COLO668 (cell line): ENCODE results near the gene MMP7.

ENCODE experiments used
- DNase-seq: peaks from one replicate; lab custom pipeline; 2025; ENCODE audit not compliant: unreplicated experiment; lab: John Stamatoyannopoulos, UW

Gene MMP7

GRCh38 chr11:102530558-102530957 is at the start of gene MMP7:
Gene MMP7, minus strand, starts transcription at chr11:102530747. Its CDS starts 47 bp downstream, at chr11:102530700.
- DNase-seq: no peak

- no peak for DNase-seq
Observed at GRCh38 chr11:102577723-102578122, 47.2 kb upstream of the MMP7 start.

- no peak for DNase-seq
Observed at GRCh38 chr11:102577182-102577581, 46.6 kb upstream of the MMP7 start.

- no peak for DNase-seq
Observed at GRCh38 chr11:102576350-102576749, 45.8 kb upstream of the MMP7 start.

GRCh38 chr11:102575012-102575411 is 44.5 kb upstream of the MMP7 start:
- no peak for DNase-seq

- no peak for DNase-seq
Observed at GRCh38 chr11:102573851-102574250, 43.3 kb upstream of the MMP7 start.

GRCh38 chr11:102572554-102573220 is 42.1 kb upstream of the MMP7 start:
- no peak for DNase-seq

- DNase-seq: no peak
Observed at GRCh38 chr11:102568851-102569250, 38.3 kb upstream of the MMP7 start.

GRCh38 chr11:102566112-102566511 is 35.6 kb upstream of the MMP7 start:
- DNase-seq: no peak

- DNase-seq: no peak
Observed at GRCh38 chr11:102564110-102564509, 33.6 kb upstream of the MMP7 start.

GRCh38 chr11:102561636-102562035 is 31.1 kb upstream of the MMP7 start:
- no peak for DNase-seq

GRCh38 chr11:102560555-102561011 is 30.0 kb upstream of the MMP7 start:
- no peak for DNase-seq

- no peak for DNase-seq
Observed at GRCh38 chr11:102559839-102560238, 29.3 kb upstream of the MMP7 start.

- DNase-seq: no peak
Observed at GRCh38 chr11:102555091-102555490, 24.5 kb upstream of the MMP7 start.

GRCh38 chr11:102553835-102554282 is 23.3 kb upstream of the MMP7 start:
- DNase-seq: no peak

GRCh38 chr11:102552447-102553194 is 22.1 kb upstream of the MMP7 start:
- no peak for DNase-seq

- DNase-seq: no peak
Observed at GRCh38 chr11:102552020-102552419, 21.5 kb upstream of the MMP7 start.

- DNase-seq: no peak
Observed at GRCh38 chr11:102551169-102551781, 20.7 kb upstream of the MMP7 start.

- no peak for DNase-seq
Observed at GRCh38 chr11:102546923-102547471, 16.4 kb upstream of the MMP7 start.

- no peak for DNase-seq
Observed at GRCh38 chr11:102546427-102546826, 15.9 kb upstream of the MMP7 start.

- DNase-seq: no peak
Observed at GRCh38 chr11:102545701-102546100, 15.2 kb upstream of the MMP7 start.

- DNase-seq: no peak
Observed at GRCh38 chr11:102544594-102544993, 14.0 kb upstream of the MMP7 start.
